GM12878 (cell line): ENCODE measurements around the gene ROBO1.

Experiments used
- BHLHE40 ChIP-seq, 2 experiments: fragments of 450-650 bp in 1 of 2; IDR thresholded peaks; 2 replicates each; pipeline ENCODE4 v1.6.1; 2011 to 2017; ENCODE audit warnings: low read depth in 2 of 2, borderline replicate concordance in 1 of 2, improper control_type of control experiment in 1 of 2, low read length in 1 of 2, mild to moderate bottlenecking in 1 of 2
- CBX5 ChIP-seq: sonication (generic); IDR thresholded peaks from 2 replicates; pipeline ENCODE4 v1.6.1; 2016; ENCODE audit warnings: low read depth, moderate library complexity, mild to moderate bottlenecking, inconsistent platforms
- EZH2 ChIP-seq: IDR thresholded peaks from 2 replicates; pipeline ENCODE4 v1.6.1; 2012; ENCODE audit warnings: low read depth, mild to moderate bottlenecking, control low read depth, inconsistent platforms, low read length, borderline replicate concordance; ENCODE audit not compliant: control insufficient read depth
- FOS ChIP-seq: IDR thresholded peaks from 3 replicates; pipeline ENCODE4 v1.6.1; 2011; ENCODE audit warnings: borderline replicate concordance; ENCODE audit not compliant: insufficient read length; ENCODE audit errors: extremely low read depth
- LARP7 ChIP-seq: fragments of 450-650 bp; IDR thresholded peaks from 2 replicates; pipeline ENCODE4 v1.6.1; 2017; ENCODE audit warnings: mild to moderate bottlenecking
- POLR2A ChIP-seq: IDR thresholded peaks from 2 replicates; pipeline ENCODE4 v1.6.1; 2011; ENCODE audit warnings: low read depth, mild to moderate bottlenecking, low read length
- SP1 ChIP-seq: IDR thresholded peaks from one replicate; pipeline ENCODE4 v1.6.1; 2011; ENCODE audit warnings: low read depth, low read length
- TF ChIP-seq, protein P1 (sequence below): IDR thresholded peaks from 2 replicates; pipeline ENCODE4 v1.6.1; 2012; ENCODE audit warnings: low read depth, low read length, improper control_type of control experiment
- TF ChIP-seq, protein P2 (sequence below), 3 experiments: IDR thresholded peaks in 2 of 3; conservative IDR thresholded peaks in 1 of 3; 2 replicates each; pipeline ENCODE4 v1.5.1; 2011; ENCODE audit warnings: low read depth in 3 of 3, low read length in 3 of 3, mild to moderate bottlenecking in 3 of 3, control low read depth in 2 of 3, moderate library complexity in 2 of 3, inconsistent platforms in 1 of 3, mixed read lengths in 1 of 3; ENCODE audit not compliant: control insufficient read depth in 2 of 3, insufficient read depth in 1 of 3; ENCODE audit errors: extremely low read depth in 1 of 3
- TF ChIP-seq, protein P3 (sequence below): fragments of 450-650 bp; IDR thresholded peaks from 2 replicates; pipeline ENCODE4 v1.6.1; 2017; ENCODE audit warnings: antibody characterized with exemption, mild to moderate bottlenecking, moderate library complexity

DNA sequence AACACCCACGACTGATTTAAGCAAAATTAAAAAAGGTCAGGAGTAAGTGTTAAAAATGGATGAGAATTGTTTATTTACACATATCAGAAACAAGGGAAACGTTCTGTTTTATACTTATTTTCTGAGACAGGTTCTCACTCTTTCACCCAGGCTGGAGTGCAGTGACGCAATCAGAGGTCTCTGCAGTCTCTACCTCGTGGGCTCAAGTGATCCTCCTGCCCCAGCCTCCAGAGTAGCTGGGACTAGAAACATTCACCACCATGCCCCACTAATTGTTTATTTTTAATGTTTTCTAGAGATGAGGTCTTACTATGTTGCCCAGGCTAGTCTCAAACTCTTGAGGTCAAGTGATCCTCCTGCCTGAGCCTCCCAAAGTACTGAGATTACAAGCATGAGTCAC lies 1080.3 kb downstream of the ROBO1 start:
- TF ChIP-seq EZH2, result no peak
- TF ChIP-seq, protein P1, sequence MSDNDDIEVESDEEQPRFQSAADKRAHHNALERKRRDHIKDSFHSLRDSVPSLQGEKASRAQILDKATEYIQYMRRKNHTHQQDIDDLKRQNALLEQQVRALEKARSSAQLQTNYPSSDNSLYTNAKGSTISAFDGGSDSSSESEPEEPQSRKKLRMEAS, result no peak
- TF ChIP-seq POLR2A, result no peak
- no peak for TF ChIP-seq BHLHE40 (IDR thresholded peaks at IDR 0.05; ENCODE audit: borderline replicate concordance in 1 of 2, low read depth in 2 of 2, low read length in 1 of 2)
- no peak for TF ChIP-seq SP1
- TF ChIP-seq CBX5, result no peak
- no peak for TF ChIP-seq FOS
- TF ChIP-seq, protein P2, sequence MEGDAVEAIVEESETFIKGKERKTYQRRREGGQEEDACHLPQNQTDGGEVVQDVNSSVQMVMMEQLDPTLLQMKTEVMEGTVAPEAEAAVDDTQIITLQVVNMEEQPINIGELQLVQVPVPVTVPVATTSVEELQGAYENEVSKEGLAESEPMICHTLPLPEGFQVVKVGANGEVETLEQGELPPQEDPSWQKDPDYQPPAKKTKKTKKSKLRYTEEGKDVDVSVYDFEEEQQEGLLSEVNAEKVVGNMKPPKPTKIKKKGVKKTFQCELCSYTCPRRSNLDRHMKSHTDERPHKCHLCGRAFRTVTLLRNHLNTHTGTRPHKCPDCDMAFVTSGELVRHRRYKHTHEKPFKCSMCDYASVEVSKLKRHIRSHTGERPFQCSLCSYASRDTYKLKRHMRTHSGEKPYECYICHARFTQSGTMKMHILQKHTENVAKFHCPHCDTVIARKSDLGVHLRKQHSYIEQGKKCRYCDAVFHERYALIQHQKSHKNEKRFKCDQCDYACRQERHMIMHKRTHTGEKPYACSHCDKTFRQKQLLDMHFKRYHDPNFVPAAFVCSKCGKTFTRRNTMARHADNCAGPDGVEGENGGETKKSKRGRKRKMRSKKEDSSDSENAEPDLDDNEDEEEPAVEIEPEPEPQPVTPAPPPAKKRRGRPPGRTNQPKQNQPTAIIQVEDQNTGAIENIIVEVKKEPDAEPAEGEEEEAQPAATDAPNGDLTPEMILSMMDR (IDR thresholded peaks at IDR 0.05 in 2 of 3, conservative IDR thresholded peaks at IDR 0.05 in 1 of 3; ENCODE audit: control insufficient read depth in 2 of 3, extremely low read depth in 1 of 3, insufficient read depth in 1 of 3, low read depth in 3 of 3, low read length in 3 of 3), result no peak
- TF ChIP-seq, protein P3, sequence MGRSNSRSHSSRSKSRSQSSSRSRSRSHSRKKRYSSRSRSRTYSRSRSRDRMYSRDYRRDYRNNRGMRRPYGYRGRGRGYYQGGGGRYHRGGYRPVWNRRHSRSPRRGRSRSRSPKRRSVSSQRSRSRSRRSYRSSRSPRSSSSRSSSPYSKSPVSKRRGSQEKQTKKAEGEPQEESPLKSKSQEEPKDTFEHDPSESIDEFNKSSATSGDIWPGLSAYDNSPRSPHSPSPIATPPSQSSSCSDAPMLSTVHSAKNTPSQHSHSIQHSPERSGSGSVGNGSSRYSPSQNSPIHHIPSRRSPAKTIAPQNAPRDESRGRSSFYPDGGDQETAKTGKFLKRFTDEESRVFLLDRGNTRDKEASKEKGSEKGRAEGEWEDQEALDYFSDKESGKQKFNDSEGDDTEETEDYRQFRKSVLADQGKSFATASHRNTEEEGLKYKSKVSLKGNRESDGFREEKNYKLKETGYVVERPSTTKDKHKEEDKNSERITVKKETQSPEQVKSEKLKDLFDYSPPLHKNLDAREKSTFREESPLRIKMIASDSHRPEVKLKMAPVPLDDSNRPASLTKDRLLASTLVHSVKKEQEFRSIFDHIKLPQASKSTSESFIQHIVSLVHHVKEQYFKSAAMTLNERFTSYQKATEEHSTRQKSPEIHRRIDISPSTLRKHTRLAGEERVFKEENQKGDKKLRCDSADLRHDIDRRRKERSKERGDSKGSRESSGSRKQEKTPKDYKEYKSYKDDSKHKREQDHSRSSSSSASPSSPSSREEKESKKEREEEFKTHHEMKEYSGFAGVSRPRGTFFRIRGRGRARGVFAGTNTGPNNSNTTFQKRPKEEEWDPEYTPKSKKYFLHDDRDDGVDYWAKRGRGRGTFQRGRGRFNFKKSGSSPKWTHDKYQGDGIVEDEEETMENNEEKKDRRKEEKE, result no peak
- TF ChIP-seq LARP7, result no peak
